NCI-H1048 (cell line): ENCODE measurements around the gene C1orf74.
A peak's percentile ranks its signal among the peaks of the same experiment; 100 is the strongest.
"Not testable (repeated sequence)": the region's sequence is repeated elsewhere in the genome, so short reads cannot be mapped to it uniquely, and the experiment has no call there.

ENCODE experiments used
- DNase-seq: peaks from one replicate; lab custom pipeline; 2025; lab: John Stamatoyannopoulos, UW

Gene C1orf74

DNA sequence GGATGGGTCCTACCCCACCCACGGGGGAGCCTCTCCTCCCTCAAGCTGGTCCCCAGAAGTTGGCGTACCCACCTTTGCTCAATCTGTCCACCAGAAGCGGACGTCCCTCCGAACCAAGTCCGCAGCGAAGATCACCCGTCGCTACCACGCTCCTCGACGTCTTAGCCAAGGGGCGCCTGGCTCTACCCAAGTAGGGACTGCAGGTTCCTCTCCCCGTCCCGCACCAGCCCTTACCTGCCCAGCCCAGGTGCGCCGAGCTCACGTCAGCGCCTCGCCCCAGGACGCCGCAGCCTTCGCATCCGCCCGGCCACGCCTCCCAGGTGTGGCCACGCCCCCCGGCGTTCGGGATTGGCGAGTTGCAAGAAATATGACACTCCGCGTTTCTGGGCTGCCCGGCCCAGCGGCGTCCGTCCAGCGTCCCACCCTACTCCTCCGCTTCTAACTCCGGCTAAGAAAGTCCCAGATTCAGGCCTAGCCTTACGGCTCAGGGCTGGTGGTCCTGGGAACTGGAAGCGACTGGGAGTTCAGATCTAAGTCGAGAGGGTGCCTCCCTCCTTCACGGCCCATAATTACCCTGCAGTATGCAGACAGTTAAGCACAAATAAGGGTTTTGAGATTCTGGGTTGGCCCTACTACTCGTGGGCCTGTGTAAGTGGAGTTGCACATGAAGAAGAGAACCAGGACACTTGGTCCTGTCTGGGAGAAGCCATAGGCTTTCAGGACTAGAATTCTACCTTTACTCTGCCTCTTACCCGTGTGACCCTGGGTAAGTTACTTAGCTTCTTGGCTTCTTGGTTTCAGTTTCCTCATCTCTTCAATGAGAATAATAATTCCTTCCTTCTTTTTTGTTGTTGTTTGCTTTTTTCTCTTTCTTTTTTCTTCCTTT, 21.8 kb upstream of the C1orf74 start, which contains the start of gene IRF6:
IRF6 (minus strand) TSS at position 268 of the 886 bp plus-strand sequence. CDS start 4,729 bp downstream, outside the sequence.
- peak; percentile 95 for DNase-seq

DNA sequence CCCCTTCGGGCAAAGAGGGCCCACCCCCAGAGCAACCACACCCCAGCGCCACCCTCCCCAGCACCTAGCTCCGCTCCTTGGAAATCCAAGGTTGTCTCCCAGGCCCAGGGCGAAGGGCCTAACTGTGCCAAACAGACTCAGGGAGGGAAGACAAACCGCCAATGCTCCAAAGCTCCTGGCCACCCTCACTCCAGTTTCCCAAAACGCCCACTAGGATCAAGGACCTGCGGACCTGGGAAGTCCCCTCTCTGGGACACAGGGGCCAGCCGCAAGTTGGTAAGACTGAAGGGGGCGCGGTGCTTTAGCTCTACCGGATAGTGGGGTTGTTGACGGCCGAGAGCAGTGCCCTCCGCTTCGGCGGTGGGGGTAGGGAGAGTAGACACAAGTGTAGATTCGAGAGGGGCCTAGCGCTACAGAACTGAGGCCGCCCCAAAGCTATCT, 21.0 kb upstream of the C1orf74 start:
- no peak for DNase-seq

DNA sequence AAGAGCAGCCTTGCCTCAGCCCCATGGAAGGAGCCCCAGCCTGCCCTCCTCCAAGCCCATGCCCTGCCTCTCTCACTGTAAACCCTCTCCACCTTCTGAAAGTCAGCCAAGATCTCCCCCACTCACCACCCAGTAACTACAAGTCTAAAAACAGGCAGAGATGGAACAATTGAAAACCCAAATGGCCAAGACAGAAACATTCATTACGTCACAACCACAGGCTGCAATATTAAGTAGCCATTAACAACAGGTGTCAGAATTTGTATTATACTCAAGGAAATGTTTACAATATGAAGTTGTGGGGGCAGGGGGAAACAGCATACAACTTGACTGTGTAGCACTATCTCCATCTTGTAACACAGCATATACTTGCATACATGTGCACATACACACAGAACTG, 19.2 kb upstream of the C1orf74 start:
- no peak for DNase-seq

DNA sequence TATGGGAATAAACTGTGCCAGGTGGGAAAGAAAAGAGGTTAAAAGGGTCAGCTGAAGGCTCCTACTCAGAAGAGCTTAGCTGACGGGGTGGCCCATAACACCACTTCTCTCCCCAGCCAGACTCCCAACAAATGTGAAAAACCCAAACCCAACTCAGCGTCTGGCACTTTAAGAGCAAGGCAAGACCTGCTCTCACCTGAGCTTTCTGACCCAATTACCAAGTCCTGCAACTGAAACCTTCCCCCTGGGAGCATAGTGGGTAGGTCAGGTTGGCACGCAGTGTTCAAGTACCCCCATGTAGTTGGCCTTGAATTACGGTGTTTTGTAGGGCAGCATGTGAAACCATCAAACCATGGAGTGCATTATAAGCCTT, 18.4 kb upstream of the C1orf74 start:
- no peak for DNase-seq

DNA sequence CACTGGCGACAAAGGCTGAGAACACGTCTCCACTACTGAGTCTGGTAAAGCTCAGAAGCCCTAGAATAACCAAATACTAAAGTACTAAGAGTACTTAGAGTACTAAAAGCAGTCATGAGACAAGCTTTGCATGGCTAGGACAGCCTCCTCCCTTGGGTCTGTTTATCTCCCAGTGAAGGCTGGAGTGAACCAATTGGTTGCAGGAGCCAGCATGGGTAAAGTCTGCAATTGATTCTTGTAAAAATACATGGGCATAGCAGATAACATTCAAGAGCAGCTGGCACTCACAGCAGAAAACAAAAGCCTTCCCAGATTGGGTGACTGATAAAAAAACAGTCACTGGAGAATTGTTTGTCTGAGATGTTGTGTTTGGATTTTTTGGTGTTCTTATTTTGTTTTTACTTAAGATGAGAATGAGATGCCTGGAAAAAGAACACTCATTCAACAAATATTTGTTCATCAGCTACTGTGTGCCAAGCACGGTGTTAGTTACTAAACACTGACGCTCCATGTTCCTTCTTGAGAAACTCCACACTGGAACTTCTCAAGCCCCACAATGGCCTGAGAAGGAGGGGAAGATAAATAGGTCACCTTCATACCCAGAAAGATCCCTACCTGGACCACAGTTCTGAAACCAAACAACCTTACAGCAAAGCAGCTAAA, 17.9 kb upstream of the C1orf74 start:
- no peak for DNase-seq

DNA sequence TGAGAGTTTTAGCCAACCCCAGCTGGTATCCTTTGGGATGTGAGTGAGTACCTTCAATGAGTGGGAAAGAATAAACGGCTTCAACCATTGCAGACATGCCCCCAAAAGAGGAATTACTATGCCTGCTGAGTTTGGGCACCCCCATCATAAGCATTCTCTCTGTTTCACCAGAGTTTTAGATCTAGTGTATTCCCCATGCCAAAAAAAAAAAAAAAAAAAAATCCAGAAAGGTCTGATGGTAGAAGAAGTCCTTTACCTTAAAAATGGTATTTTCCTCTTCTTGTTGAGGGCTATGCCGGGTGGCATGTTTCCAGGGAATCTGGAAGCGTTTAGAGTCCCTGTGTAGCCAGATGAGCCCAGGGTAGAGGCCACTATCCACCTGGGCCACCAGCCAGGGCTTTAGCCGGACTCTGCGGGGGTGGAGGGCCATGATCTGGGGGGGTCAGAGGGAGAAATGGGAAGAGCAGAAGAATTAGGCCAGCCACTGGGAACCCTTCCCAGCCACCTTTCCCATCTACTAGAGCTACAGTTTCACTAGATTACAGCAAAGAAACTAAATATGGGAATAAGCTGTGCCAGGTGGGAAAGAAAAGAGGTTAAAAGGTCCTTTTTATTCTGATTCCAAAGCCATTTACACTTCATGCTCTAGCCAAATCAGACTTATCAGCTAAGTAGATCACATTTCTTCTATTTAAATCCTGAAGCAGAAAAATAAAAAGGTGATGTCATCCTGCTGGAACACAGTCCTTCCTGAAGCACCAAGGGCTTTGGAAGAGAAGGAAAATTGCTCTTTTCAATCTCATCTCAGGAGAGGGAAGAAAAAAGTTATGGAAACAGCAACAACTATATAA, 16.9 kb upstream of the C1orf74 start:
- DNase-seq, result no peak

DNA sequence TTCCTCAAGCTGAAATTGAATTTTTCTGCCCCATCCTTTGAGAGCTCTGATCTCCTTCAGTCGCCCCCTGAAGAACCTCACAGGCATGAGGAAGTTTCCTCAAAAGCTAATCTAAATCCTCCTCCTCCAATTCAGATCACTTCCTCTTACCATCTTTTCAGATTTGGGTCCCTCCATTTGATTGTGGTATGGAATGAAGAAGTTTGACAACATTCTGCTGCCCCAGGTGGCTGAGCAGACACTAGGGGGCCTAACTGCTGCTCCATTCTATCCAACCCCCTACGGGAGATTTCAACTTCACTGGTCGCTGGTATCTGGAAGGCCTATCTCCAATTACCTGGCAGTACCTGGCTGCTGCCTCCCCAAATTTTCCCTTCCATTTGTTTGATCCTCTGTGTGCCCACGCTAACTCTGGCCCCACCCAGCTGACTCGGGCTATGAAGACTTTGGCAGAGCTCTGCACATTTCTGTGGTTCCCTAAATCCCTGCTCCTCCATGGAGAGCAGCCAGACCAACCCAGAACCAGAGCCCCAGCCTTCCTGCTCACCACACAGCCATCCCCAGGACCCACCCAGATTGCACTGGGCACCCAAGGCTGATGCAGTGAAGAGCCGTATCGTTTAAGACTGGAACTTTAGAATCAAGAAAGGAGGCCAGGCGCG, 13.8 kb upstream of the C1orf74 start:
- no peak for DNase-seq

DNA sequence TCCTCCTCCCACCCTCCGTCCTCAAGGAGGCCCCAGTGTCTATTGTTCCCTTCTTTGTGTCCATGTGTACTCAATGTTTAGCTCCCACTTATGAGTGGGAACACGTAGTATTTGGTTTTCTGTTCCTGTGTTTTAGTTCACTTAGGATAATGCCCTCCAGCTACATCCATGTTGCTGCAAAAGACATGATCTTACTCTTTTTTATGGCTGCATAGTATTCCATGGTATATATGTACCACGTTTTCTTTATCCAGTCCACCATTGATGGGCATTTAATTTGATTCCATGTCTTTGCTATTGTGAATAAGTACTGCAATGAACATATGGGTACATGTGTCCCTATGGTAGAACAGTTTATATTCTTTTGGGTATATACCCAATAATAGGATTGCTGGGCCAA, 9.4 kb upstream of the C1orf74 start:
- not testable (repeated sequence) for DNase-seq

DNA sequence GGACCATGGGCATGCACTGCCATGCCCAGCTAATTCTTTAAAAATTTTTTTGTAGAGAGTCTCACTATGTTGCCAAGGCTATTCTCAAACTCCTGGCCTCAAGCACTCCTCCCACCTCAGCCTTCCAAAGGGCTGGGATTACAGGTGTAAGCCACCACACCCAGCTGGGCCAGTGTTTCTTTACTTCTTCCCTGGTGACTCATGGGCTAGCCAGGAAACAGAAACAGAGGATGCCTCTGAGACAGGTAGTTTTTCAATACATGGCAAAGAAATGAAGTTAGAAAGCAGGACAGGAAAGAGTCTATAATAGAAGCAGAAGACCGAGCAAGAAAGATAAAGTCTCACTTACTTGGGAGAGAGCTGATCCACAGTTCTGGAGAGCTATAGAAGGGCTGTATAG, 7.6 kb upstream of the C1orf74 start:
- DNase-seq, result no peak

DNA sequence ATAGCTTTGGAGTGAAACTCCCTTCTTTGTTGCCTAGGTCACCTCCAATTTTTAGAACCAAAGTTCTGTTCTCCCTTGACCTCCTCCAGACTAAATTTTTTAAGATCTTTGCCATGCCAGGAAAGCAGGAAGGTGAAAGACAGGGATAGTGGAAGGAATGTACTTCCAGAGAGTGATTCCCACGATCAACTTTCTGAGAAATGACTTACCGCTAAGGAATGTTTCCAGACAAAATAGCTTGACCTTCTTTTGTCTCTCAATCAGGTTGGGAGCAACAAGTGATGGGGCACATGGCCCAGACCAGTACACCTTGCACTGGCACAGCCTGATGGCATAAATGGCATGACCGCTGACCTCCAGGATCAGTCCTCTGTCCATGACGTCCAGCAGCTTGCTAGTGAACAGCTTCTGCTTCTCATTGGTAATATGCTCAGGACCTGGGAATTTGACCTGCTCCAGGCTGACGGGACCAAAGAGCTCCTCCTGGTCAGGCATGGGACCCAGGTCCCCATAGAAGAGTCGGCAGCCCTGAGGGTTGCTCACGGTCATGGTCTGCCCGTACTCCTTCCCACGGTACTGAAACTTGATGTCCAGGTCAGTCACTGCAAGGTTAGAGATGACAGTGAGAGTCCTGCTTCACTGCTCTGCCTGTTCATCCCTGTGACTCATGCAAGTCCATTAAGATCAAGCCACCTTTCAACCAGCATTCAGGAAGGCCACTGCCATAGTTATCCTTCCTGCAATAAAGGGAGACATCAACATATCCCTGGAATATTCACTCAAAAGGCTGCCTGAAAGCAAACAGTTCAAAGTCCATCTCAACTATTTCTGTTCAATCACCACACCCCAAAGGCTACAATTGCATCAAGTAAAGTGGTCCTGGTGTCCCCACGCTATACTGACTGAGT, 6.2 kb upstream of the C1orf74 start:
- DNase-seq, result no peak

DNA sequence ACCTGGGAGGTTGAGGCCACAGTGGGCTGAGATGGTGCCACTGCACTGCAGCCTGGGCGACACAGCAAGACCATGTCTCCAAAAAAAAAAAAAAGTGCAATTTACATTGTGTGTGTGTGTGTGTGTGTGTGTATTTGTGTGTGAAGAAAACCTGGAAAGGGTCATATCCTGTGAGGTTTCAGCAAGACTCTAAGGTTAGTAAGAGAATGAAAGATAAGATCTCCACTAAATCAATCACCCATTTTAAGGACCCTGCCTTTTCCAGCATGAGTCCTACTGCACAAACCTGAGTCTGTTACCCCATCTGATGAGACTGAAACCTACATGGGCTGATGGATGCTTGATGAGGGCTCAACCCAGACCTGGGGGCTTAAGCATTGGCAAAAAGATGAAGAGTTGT, 4.9 kb upstream of the C1orf74 start:
- no peak for DNase-seq

DNA sequence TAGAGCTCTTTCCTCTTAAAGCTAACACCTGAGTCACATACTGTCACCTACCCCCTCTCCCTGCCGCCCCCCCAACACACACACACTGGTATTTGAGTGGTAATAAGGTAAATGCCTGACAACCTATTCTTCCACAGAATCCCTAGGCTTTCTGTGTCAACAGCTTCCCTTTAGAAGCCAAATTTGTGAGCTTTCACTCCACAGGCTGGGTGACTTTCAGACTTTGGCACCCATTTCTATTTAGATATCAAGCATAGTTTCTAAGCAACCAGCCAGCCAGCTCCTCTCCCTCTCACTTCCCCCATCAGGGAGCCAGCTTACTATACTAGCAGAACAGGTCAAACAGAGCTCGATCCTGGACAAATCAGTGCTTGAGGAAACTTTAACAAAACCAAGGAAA, 3.2 kb upstream of the C1orf74 start:
- DNase-seq, result no peak

DNA sequence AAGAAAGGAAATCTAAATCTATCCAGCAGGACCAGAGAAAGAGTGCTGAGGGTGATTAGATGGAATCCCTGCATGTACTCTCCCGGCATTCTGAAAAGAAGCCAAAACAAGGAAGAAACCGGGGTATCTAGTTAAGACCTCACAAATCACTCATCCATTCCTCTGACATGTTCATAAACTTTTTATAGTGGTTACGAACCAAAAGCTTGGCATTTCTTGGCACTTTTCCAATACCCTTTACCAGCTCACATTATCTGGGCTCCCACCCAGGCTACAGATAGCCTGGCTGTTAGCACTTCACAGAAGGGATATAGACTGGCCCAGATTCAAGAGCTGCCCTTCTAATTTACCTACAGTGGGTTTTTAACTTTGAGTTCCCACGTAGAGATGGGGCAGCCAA, 1.8 kb upstream of the C1orf74 start:
- DNase-seq, result no peak

DNA sequence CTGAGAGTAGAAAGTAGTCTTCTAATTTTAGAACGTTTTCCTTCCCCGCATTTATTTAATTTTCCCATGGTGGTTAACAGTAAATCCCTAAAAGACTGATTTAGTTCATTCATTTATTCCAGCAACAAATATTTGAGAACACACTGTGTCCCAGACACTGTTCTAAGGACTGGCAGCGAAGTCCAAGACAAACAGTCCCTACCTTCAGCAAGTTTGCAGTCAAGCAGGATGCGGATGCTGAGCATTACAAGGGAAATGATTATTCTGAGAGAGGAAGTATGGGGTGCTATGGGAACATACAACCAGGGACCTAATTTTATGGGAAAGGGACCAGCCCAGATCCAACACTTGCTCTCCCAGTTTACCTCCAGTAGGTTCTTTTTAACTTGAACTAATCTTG, 1.2 kb upstream of the C1orf74 start:
- no peak for DNase-seq

DNA sequence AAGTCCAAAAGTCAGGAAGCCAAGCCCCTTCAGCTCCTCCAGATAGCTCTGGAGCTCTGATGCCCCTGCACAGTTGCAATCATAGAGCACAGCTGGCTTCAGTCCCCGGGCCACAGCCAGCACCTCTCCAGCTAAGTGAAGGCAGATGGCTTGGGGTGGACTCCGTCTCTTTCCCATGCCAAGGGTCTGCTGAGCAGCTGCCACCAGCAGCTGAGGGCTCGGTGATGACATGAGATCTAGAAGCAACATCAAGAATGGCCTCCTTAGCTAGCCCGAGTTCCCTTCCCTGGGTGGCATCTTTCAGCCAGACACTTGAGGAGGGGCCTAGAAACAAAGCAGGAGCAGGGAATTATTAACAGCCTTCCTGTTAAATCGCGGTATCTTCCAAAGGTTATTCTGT, 973 bp downstream of the C1orf74 start:
- no peak for DNase-seq

DNA sequence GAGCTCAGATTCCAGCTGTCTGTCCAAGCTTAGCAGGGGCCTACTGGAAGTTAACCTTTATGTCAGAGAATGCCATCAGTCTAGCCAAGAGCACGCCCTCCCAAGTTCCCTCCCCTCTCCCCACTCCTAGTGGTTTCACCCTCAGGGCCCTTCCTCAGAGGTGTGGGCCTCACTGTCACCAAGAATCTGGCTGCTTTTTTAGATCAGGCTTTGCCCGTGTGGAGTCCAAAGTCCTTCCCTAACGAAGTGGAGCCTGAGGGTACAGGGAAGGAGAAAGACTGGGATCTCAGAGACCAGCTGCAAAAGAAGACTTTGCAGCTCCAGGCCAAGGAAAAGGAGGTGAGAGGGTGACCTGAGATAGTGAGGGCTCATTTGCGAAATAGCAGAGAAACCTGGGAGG, 4.1 kb downstream of the C1orf74 start:
- no peak for DNase-seq

DNA sequence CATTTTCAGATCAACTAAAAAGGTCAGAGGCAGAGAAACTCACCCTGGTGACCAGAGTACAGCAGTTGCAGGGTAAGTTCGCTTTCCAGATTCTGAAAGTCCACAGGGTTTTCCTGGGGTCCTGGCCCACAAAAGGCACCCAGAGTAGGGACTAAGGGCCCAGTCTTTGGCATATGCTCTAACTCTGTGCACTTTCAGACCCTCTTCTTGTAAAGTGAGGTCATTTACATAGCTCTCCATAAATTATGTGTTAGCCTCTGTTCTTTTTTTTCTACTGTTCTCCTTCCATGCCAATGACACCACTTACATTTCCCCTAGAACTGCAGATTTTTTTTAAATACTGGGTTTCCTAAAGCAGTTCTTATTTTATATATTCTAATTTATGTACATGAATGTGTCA, 6.3 kb downstream of the C1orf74 start:
- DNase-seq, result no peak

DNA sequence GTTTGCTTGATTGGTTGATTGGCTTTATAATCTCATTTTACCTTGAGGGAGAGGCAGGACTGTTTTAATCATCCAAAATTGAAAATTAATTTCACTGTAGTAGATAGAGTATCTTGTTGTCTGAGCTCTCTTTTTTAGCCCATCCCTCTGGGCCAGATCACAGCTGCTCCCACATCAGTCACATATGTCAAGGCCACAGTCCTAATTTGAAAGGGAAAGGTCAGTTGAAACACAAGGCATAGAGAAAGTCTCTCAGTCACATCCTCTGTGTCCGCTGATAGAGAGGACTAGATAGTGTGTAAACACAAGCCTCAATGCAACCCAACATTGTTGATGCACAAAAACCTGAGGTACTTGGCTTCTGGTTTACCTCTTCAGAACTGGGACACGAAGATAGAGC, 6.8 kb downstream of the C1orf74 start:
- DNase-seq, result no peak

DNA sequence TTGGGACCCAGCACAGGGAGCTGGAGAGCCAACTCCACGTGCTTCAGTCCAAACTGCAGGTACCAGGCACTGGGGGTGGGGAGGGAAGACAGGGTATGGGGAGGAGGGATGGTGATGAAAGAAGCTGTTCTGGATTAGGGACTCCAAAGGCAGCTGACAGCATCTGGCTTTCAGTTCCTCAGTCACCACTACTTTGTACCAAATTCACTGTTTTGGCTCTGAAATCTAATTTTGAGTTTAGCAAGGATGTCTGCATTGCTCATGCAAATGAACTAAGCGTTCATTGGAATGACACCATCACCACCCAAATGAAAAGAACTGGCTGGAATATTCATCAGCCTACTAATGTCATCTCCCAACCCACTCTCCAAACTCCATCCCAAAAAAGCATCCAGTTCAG, 8.7 kb downstream of the C1orf74 start:
- no peak for DNase-seq

DNA sequence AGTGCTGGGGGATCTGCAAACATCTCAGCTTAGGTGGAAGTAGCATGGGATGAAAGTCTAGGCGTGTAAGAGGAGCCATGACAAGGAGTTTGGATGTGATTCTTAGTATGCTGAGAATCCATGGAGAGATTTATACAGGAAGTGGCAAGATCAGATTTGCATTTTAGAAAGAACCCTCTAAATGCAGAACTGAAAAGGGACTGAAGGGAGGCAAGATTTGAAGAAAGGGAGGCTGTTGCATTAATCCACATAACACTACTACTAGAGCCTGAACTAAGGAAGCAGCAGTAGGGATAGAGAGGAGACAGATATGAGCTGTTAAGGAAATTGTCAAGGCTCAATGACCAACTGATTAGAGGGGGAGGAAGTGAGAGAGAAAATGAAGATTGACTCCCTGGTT, 9.8 kb downstream of the C1orf74 start:
- no peak for DNase-seq

DNA sequence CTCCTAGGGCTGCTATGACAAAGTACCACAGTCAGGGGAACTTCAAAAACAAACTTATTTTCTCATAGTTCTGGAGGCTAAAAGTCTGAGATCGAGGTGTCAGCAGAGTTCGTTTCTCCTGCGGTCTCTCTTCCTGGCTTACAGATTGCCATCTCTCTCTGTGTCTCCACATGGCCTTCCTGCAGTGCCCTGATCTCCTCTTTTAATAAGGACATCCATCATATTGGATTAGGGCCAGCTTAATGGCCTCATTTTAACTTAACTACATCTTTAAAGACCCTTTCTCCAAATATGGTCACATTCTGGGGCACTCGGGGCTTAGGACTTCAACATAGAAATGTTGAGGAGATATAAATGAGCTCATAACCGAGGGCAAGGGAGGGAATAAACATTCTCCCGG, 12.2 kb downstream of the C1orf74 start:
- no peak for DNase-seq
